ENCODE data around the gene HSD17B12. TPM values are rescaled to one million over a fixed set of nuclear protein-coding genes. Genes with fewer than 3 reads are reported as not detected.

Gene HSD17B12
- total and polyA plus RNA-seq, 2 experiments from 2014 or later: 128 to 168 TPM

DNA sequence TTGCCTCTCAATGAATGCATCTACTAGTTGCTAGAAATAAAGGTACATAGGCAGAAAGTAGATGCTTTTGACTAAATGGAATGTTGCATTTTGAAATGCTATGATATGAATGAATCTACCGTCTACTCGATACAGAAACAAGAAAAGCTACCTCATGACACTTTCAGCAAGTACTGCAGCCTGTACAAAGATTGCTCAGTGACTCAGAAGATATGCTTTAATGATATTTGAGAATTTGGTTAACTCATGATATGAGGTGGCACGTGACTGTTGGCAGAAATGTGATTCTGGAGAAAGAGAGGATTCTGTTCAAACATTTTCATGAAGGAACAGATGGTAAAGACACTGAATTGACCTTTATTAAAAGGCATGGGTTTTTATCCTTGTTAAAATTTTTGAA is 76.0 kb downstream of the HSD17B12 start (continued):
- TF ChIP-seq NANOG (IDR thresholded peaks at IDR 0.05; ENCODE audit: borderline replicate concordance) (no peak), CTCF (conservative IDR thresholded peaks at IDR 0.05; ENCODE audit: low read depth in 2 of 2) (no peak)

DNA sequence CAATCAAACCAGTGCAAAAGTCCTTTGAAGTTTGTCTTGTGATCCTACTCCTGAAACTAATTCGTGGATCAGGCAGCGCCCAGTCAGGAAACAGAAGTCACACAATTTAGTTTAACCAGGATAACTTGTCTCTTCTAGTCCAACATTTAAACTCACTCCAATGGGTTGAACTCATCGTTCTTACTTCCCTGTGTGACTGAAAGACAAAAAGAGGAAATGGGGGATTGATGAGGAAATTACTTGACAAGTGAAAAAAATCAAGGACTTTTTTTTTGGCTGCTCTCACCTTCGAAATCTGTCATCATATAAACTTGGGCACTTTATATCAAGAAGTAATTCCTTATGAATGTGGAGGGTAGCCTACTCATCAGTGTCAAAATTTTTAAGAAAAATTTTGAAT is 78.4 kb downstream of the HSD17B12 start:
- Histone ChIP-seq H3K4me3 (no peak overlapping the region), H3F3A (replicated peaks; ENCODE audit: low read depth) (no peaks in the 10 kb centered on the region), H3K4me2 (no peak overlapping the region), H3K4me1 (ENCODE audit: insufficient read depth) (no peaks in the 10 kb centered on the region), H3K27ac (ENCODE audit: low read depth) (no peak overlapping the region), H3K36me3 (ENCODE audit: insufficient read depth) (peaks cover 12% of the 10 kb centered on the region; the same call in 1 of the 2 replicates), H4K20me1 (replicated peaks; ENCODE audit: insufficient read depth) (0 out of 2 replicates have a peak, but pooled peaks cover 3% of the 10 kb centered on the region), H3K27me3 (ENCODE audit: insufficient read depth) (no peaks in the 10 kb centered on the region), H2AFZ (no peak overlapping the region), H3K79me2 (replicated peaks; ENCODE audit: insufficient read depth) (no peaks in the 10 kb centered on the region), H3K9me2 (ENCODE audit: insufficient read depth) (no peaks in the 10 kb centered on the region)
- ATAC-seq (no peak), DNase-seq (ENCODE audit: low spot score) (no peak)
- no peak overlapping the region for H3K4me3 Mint-ChIP-seq
- H3K27ac Mint-ChIP-seq: no peak overlapping the region
- peaks cover 33% of the 10 kb centered on the region for H3K36me3 Mint-ChIP-seq (ENCODE audit: low read depth)
- TF ChIP-seq REST (IDR thresholded peaks at IDR 0.05; ENCODE audit: unreplicated experiment) (no peak), CTCF (conservative IDR thresholded peaks at IDR 0.05; ENCODE audit: low read depth in 2 of 2) (no peak), POLR2AphosphoS5 (IDR thresholded peaks at IDR 0.05; ENCODE audit: low read depth) (no peak), ZNF462 (CRISPR knock-in tag; IDR thresholded peaks at IDR 0.05) (no peak)
- H3K9me3 Mint-ChIP-seq: no peaks in the 10 kb centered on the region
- no peaks in the 10 kb centered on the region for H3K4me1 Mint-ChIP-seq
- H3K27me3 Mint-ChIP-seq (ENCODE audit: insufficient read depth, low read depth, poor library complexity): peaks cover 3% of the 10 kb centered on the region

All from GM23338 (cell line).